ENCODE data around the gene BAX.

Gene BAX

DNA sequence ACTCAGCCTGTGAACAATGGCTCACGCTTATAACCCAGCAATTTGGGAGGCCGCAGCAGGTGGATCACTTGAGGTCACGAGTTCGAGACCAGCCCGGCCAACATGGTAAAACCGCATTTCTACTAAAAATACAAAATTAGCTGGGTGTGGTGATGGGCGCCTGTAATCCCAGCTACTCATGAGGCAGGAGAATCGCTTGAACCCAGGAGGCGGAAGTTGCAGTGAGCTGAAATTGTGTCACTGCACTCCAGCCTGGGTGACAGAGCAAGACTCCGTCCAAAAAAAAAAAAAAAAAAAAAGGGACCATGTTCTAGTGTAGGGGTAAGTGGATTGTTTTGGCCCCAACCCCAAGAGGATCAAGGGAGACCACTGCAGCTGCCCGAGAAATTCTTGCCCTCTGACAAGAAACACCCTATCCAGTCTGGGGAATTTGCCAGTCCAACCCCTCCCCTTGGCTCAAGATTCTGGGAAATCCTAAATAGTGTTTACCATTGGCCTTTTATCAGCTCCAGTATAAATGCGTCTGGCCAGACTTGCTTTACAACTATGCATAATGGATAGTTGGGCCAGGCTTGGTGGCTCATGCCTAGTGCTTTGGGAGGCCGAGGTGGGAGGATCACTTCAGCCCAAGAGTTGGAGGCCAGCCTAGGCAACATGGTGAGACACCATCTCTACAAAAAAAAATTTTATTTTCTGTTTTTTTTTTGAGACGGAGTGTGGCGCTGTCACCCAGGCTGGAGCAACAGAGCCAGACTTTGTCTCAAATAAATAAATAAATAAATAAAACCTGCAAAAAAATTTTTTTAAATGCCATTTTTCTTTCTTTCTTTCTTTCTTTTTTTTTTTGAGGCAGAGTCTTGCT lies 26.3 kb upstream of the BAX start:
- DNase-seq (ENCODE audit: low spot score): no peak

GRCh38 chr19:48933382-48933932 lies 21.2 kb upstream of the BAX start, which contains the start of gene DHDH:
TSS of gene DHDH (plus strand) at chr19:48933699. CDS start at chr19:48933722, 23 bp downstream.
- peak; percentile 69 for DNase-seq (ENCODE audit: low spot score)

DNA sequence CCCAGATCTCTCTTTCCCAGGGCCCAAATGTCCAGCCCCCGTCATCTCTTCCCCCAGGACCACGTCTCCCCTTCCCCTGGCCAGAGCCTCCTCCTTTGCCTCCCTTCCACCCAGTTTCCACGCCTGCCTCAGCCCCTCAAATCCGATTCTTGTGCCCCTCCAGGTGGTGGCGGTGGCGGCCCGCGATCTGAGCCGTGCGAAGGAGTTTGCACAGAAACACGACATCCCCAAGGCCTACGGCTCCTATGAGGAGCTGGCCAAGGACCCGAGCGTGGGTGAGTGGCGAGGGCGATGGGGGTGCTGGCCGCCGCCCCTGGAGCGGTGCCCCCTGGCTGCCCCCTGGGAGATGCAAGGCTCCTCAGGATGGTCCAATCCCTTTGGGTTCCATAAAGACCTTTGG lies 19.8 kb upstream of the BAX start:
- no peak for DNase-seq (ENCODE audit: low spot score)

DNA sequence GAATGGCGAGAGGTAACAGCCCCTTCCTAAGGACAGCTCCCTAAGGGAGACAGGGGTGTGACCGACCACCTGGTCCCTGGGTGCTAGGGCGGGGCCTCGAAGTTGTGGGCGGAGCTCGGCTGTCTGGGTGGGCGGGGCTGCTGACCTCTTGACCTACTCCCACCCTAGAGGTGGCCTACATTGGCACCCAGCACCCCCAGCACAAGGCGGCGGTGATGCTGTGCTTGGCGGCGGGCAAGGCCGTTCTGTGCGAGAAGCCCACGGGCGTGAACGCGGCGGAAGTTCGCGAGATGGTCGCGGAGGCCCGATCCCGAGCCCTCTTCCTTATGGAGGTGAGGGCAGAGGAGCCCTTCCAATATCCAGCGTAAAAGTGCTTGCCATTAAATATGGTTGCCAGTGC lies 18.8 kb upstream of the BAX start:
- no peak for DNase-seq (ENCODE audit: low spot score)

DNA sequence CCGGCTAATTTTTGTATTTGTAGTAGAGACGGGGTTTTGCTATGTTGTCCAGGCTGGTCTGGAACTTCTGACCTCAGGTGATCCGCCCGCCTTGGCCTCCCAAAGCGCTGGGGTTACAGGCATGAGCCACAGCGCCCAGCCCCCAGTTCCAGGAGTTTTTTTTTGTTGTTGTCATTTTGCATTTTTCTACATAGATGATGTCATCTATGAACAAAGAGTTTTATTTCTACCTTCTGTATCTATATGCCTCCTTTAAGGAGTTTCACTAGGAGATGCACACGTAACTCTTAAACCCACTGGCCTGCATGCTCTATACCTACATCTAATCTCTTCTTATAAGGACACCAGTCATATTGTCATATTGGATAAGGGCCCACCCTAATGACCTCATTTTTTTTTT lies 16.4 kb upstream of the BAX start:
- no peak for DNase-seq (ENCODE audit: low spot score)

- no peak for DNase-seq (ENCODE audit: low spot score)
These were observed 13.8 kb upstream of the BAX start for GRCh38 chr19:48940902-48941301.

- no peak for DNase-seq (ENCODE audit: low spot score)
These were observed 11.6 kb upstream of the BAX start for GRCh38 chr19:48943081-48943480.

GRCh38 chr19:48945415-48945814 lies 9.3 kb upstream of the BAX start:
- DNase-seq (ENCODE audit: low spot score): no peak

- DNase-seq (ENCODE audit: low spot score): no peak
These were observed 8.9 kb upstream of the BAX start for GRCh38 chr19:48945817-48946216.

- DNase-seq (ENCODE audit: low spot score): no peak
These were observed 8.0 kb upstream of the BAX start for GRCh38 chr19:48946463-48947257.

DNA sequence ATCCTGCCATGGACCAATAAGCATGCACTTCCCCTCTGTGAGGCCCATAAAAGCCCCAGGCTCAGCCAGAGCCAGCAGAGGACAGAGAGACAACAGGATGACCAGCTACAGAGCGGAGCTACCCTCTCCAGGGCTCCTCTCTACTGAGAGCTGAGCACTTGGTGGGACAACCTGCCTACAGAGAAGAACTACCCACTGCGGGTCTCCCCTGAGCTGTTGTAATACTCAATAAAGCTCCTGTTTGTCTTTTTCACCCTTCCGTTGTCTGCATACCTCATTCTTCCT lies 7.5 kb upstream of the BAX start:
- DNase-seq (ENCODE audit: low spot score): no peak

DNA sequence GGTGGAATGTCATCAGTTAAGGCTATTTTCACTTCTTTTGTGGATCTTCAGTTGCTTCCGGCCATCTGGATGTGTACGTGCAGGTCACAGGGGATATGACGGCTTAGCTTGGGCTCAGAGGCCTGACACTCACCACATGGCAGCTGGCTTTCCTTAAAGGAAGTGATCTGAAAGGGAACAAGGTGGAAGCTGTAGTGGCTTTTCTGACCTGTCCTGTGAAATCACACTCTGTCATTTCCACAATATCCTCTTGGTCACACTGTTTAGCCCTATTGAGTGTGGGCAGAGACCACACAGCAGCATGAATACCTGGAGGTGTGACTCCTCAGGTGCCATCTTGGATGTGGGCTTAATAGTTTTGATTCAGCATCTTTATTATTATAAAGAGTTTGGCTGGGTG lies 4.5 kb upstream of the BAX start:
- DNase-seq (ENCODE audit: low spot score): no peak

DNA sequence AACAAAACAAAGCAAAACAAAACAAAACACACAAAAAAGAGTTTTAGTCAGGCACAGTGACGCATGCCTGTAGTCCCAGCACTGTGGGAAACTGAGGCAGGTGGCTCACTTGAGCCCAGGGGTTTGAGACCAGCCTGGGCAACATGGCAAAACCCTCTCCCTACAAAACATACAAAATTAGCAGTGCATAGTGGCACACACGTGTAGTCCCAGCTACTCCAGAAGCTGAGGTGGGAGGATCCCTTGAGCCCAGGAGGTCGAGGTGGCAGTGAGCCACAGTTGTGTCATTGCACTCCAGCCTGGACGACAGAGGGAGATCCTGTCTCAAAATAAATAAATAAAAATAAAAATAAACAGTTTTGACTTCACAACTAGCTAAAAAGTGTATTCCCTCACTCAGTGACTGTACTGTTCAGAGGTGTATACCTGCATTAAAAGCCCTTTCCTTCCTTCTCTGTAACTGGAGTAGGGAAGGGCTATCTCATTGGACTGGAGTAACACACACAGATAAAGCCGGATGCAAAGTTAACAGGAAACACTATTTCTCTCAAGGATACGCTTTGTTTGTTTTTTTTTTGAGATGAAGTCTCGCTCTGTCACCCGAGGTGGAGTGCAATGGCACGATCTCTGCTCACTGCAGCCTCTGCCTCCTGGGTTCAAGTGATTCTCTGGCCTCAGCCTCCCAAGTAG lies 3.7 kb upstream of the BAX start:
- DNase-seq (ENCODE audit: low spot score): no peak

DNA sequence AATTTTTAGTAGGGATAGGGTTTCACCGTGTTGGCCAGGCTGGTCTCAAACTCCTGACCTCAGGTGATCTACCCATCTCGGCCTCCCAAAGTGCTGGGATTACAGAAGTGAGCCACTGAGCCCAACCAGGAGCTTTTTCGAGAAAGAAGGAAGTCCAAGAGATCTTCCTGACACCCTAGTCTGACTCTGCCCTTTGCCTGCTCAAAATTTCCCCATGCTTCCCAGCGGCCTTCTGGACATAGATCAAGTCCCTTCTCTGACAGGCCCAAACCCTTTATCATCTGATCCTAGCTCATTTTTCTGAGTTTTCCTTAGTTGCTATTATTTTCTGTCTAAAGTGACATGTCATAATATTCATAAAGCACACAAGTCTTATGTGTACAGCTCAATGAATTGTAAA lies 1.5 kb upstream of the BAX start:
- DNase-seq (ENCODE audit: low spot score): no peak

- DNase-seq (ENCODE audit: low spot score): no peak
These were observed 583 bp upstream of the BAX start for GRCh38 chr19:48953990-48954594.

DNA sequence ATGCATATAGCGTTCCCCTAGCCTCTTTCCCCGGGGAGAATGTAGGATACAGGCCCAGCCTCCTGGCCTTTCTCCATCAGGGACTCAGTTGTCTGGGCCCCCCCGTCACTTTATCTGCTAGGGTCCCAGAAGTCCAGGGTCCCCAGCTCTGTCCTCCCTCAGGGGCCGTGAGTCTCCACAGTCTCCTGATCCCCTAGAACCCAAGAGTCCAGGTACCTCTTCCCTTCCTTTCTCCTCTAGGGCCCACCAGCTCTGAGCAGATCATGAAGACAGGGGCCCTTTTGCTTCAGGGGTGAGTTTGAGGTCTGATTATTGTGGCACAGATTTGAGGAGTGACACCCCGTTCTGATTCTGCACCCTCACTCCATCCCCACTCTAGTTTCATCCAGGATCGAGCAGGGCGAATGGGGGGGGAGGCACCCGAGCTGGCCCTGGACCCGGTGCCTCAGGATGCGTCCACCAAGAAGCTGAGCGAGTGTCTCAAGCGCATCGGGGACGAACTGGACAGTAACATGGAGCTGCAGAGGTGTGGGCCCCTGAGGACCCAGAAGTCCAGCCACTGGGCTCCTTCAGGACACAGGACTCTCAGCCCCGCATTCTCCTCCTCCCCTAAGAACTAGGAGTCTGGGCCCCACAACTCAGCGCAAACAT lies 758 bp downstream of the BAX start:
- DNase-seq (ENCODE audit: low spot score): no peak

GRCh38 chr19:48958006-48958405 lies 3.3 kb downstream of the BAX start:
- DNase-seq (ENCODE audit: low spot score): no peak

DNA sequence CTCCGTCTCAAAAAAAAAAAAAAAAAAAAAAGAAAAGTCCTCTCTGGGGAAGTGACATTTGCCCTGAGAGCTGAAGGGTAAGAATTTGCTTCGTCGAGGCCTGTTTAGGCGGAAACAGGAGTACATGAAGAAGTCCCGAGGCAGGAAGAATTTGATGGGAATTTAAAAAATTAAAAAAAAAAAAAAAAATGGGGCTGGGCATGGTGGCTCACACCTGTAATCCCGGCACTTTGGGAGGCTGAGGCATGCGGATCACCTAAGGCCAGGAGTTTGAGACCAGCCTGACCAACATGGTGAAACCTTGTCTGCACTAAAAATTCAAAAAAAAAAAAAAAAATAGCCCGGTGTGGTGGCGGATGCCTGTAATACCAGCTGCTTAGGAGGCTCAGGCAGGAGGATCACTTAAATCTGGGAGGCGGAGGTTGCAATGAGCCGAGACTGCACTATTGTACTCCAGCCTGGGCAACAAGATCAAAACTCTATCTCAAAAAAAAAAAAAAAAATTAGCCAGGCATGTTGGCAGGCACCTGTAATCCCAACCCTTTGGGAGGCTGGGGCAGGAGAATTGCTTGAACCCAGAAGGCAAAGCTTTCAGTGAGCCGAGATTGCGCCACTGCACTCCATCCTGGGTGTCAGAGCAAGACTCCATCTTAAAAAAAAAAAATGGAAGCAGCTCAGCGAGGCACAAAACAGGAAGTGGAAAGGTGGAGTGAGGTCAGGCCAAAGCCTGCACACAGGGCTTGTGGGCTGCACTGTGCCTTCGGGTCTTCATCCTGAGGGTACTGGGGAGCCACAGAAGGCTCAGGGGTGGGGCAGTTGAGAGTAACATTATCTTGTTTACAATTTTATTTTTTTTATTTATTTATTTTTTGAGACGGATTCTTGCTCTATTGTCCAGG lies 4.9 kb downstream of the BAX start:
- no peak for DNase-seq (ENCODE audit: low spot score)

DNA sequence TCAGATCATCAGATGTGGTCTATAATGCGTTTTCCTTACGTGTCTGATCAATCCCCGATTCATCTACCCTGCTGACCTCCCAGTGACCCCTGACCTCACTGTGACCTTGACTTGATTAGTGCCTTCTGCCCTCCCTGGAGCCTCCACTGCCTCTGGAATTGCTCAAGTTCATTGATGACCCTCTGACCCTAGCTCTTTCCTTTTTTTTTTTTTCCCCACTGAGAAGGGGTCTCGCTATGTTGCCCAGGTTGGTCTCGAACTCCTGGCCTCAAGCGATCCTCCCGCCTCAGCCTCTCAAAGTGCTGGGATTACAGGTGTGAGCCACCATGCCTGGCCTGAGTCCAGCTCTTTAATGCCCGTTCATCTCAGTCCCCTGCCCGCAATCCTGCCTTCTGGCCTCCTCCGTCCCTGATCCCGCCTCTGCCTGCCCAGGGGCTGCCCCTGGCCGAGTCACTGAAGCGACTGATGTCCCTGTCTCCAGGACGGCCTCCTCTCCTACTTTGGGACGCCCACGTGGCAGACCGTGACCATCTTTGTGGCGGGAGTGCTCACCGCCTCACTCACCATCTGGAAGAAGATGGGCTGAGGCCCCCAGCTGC lies 6.5 kb downstream of the BAX start:
- no peak for DNase-seq (ENCODE audit: low spot score)

GRCh38 chr19:48961673-48962028 lies 7.0 kb downstream of the BAX start:
- DNase-seq (ENCODE audit: low spot score): no peak
